Measurements from ENCODE around the gene ENTREP3.
"Not testable (repeated sequence)": the region's sequence is repeated elsewhere in the genome, so short reads cannot be mapped to it uniquely, and the experiment has no call there.

Gene ENTREP3

GRCh38 chr1:155225404-155225759, 29.9 kb downstream of the ENTREP3 start:
- DNase-seq (ENCODE audit: low spot score): not testable (repeated sequence)

DNA sequence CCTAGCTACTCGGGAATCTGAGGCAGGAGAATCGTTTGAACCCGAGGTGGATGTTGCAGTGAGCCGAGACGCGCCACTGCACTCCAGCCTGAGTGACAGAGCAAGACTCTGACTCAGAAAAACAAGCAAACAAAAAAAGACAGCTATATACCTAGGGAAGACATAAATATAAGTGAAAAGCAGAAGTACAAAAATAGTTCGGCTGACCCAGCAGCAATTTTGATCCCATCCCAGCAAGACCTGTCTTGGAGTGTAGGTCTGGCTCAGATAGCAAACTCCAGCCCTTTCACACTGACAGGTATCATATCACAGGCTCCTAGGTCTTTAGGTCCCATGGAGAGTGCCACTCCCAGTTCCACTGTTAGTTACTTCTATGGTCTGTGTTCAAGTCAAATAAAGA, 32.2 kb downstream of the ENTREP3 start:
- no peak for DNase-seq (ENCODE audit: low spot score)

DNA sequence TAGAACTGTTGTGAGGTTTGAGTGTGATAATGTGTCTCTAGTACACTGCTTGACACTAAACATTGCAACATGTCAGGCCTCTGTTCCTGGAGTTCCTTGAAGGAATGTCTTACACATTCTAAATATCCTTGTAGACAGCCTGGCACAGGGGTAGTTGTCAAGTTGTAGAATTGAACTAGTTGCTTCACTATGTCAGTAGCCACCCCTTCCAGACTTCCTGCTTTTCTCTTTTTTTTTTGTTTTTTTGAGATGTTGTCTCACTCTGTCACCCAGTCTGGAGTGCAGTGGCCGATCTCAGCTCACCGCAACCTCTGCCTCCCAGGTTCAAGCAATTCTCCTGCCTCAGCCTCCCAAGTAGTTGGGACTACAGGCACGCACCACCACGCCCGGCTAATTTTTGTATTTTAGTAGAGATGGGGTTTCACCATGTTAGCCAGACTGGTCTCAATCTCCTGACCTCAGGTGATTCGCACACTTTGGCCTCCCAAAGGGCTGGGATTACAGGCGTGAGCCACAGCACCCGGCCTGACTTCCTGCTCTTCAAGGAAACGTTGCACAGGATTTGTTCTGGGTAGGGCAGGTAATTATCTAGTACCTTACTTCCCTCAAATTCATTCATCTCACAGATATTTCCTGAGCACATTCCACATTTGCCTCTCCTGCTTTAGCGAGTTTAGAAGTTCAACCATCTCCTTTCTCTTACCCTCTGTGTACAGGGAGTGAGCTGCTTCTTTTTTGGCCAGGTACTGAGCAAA, 34.9 kb downstream of the ENTREP3 start:
- DNase-seq (ENCODE audit: low spot score): not testable (repeated sequence)

DNA sequence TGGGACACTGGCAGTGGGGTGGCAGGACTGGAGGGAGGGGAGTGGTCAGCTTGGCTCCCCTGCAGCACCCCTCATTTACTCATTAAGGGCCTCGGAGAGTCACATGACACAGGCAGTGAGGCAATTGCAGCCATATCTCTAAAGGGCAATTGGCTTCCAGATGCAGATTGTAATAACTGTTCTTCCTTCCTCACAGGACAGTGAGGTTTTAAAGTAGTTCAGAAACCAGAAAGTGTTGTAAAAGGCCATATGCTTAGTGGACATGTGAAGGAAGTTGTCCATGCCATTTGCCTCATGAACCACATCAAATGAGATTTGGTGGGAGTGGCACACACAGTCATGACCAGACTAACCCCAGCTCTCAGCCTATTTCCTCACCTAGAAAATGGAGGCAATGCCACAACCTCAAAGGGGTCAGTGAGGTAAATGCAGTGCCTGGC, 35.7 kb downstream of the ENTREP3 start:
- DNase-seq (ENCODE audit: low spot score): no peak

DNA sequence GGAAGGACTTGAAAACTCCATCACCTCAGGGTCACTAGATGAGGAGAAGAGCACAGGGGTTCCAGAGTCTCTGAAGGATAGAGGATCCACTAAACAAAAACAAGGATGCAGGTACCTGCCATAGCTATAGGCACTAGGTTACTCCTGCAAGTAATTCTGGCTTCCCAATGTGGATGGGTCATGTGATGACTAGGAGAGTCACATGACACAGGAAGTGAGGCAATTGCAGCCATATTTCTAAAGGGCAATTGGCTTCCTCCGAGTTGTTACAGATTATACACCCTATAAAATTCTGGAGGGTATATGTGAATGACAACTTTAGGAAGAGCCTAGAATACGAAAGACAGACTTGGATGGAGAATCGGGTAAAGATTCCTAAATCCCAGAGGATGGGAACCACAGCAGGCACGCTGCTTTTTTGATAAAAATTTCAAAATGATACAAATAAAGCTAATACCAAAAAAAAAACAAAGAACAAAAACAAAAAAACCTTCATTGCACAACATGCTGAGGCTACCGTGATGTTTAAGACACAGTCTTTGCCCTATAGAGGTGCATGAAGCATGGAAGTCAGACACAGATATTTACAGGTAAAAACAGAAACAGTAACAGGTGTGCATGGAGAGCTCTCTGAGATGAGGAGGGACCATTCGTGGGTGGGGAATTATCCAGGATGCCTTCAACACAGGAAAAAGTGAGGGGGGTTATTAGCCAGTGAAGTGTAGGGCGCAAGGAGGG, 36.3 kb downstream of the ENTREP3 start:
- no peak for DNase-seq (ENCODE audit: low spot score)

GRCh38 chr1:155214702-155215101, 40.6 kb downstream of the ENTREP3 start:
- DNase-seq (ENCODE audit: low spot score): not testable (repeated sequence)

GRCh38 chr1:155212051-155212440, 43.2 kb downstream of the ENTREP3 start:
- DNase-seq (ENCODE audit: low spot score): not testable (repeated sequence)

DNA sequence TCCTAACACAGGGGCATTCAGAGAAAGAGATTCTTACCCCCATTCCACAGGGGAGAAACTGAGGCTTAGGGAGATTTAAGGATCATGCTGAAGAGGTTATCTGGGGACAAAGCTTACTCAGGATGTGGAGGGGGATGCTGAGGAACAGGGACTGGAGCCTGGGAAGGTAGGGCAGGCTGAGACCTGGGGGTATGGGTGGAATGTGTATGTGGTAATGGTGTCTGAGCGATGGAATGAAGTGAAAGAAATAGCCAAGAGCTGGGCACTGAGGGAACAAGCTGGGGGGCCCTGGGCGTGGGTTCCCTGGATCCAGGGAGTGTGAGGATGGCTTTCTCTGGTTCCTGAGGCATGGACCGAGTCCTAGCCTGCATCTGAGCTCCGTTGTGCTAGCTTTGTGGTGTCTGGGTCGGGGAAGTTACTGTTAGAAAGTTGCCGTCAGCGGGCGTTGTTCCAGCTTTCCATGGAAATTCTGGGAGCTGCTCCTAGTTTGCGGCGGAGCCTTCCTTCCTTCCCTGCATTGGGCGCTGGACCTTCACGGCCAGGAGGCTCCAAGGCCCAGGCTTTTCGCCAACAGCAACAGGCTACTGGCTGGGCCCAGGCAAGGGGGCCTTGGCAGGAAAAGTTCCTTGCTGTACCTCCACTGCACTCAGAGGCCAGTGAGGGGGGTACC, 43.8 kb downstream of the ENTREP3 start:
- not testable (repeated sequence) for DNase-seq (ENCODE audit: low spot score)

DNA sequence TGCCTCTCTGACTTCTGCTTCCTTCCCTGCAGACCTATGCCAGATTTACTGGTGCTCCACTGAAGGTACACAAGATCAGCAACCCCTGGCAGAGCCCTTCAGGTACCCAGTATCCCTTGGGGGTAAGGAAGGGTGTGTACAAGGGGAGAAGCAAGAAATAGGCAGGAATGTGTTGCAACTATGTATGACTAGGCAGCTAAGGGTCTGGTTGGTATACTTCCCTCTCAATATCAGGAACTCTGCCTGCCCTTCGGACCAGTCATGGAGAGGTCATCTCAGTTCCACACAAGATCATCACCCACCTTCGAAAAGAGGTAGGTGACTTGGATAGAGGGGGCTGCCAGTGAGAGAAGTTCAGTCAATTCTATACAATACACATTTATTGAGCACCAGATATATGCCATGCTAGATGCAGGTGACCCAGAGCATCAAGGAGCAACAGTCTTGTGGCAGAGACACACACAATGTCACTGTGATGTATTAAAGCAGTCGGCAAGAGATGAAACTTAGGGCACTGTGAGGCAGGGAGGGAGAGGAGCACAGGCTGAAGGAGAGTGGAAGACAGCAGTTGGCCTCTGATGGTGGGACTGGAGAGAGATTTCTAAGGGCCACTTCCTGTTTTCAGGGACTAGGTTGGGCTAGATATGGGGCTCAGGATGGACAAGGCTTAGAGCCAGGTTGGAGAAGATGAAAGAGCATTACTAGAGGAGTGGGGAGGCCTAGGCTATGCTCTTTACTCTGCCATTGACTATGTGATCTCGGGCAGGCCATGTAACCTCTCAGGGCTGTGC, 44.8 kb downstream of the ENTREP3 start:
- DNase-seq (ENCODE audit: low spot score): no peak

DNA sequence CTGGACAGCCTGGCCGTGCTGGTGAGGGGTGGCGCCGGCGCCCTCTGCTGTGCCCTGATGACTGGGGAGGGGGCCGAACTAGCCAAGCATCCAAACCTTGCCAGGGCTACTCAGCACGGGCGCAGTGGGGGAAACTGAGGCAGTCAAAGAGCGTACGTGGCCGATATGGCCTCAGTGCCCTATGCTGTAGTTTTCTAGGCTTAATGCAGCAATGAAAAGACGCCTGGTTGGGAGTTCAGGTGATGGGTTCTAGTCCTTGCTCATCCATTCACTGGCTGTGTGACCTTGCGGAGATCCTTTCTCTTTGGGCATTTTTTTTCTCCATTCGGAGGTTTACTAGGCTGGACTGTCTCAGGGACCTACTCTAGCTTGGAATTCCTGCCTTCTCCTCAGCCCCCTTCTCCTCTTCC, 46.0 kb downstream of the ENTREP3 start:
- DNase-seq (ENCODE audit: low spot score): no peak

- DNase-seq (ENCODE audit: low spot score): peak; percentile 83
These were observed 46.6 kb downstream of the ENTREP3 start, which contains the start of gene MTX1 for GRCh38 chr1:155208541-155209311. Gene MTX1 (plus strand): TSS chr1:155208695. CDS start chr1:155208805, 110 bp downstream.

GRCh38 chr1:155207806-155208540, 47.3 kb downstream of the ENTREP3 start, which contains the start of gene THBS3:
Gene THBS3 (minus strand): TSS chr1:155207897. CDS start chr1:155207876, 21 bp downstream.
- DNase-seq (ENCODE audit: low spot score): no peak

- DNase-seq (ENCODE audit: low spot score): peak; percentile 83
These were observed 48.1 kb downstream of the ENTREP3 start for GRCh38 chr1:155206891-155207805.

GRCh38 chr1:155205969-155206593, 49.2 kb downstream of the ENTREP3 start:
- DNase-seq (ENCODE audit: low spot score): no peak

DNA sequence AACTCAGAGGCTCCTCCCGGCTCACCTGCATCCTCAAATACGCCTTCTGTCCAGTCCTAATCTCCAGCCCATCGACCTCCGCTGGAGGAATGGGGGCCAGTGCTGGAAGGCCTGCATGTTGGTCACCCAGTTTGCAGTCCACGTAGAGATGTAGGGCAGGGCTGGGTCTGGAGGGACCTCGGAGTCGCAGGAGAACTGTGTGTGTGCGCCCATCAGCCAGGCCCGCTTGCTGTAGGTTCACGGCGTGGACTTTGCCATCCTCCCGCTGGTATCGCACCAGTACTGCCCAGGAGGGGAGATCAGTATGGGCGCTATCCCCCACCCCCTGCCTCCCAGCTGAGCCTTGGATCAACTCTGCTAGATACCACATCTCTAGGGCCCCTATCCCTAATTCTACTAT, 50.2 kb downstream of the ENTREP3 start:
- no peak for DNase-seq (ENCODE audit: low spot score)

DNA sequence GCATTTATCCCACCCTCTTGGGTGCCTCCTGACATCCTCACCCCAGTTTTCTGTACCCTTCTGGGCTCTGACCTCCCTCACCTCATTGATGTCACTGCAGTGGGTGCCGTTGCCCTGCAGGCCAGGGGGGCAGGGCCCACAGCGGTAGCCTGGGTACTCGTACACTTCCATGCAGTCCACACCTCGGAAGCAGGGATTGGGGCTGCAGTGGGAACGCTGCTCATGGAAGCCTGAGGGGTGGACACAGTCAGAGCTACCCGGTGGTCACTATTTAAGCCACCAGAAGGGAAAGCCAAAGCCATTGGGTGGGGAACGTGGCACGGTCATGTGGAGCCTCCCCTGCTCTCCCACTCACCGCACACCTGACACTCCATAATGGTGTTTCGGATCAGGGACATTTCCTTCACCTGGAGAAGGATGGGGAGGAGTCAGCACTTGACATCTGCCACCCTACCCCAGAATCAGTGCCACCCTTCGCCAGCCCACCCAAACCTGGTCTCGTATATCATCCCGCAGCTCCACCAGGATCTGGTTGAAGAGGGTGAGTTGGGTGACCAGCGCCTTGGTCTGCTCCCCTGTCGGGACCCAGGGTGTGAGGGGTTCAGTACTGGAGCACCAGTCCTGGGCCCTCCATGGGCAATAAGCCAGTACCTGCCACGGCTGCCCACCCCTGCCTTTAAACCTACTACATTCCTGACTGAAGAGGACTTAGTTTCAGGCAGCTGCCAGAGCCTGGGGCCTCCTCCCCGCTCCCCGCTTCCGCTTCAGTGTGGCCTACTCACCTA, 52.4 kb downstream of the ENTREP3 start:
- no peak for DNase-seq (ENCODE audit: low spot score)

DNA sequence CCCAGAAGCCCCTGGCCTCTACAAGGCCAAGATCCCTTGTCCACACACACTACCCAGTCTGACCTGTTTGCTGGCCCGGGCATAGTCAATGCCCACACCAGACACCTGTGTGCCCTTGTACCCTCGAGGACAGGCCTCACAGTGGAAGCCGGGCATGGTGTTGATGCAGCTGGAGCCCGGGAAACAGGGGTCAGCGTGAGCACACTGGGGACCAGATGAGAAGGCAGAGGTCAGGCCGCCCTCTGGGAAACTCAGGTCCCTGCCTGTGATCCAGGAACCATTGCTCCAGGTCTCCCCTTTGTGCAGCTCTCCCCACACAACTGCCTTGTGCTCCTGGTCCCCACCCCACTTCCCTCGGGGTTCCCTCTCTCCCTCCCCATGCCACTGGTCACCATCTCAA, 53.1 kb downstream of the ENTREP3 start:
- no peak for DNase-seq (ENCODE audit: low spot score)

GRCh38 chr1:155200920-155201319, 54.4 kb downstream of the ENTREP3 start:
- DNase-seq (ENCODE audit: low spot score): no peak

Data from germinal center (tissue), 1 donor.